Liver (tissue), 9 donors: ENCODE data around the gene POLA1. TPM values are rescaled to one million over a fixed set of nuclear protein-coding genes. Genes with fewer than 3 reads are reported as not detected.

Experiments
- DNase-seq: peaks from one replicate; pipeline ENCODE4 v3.0.0-alpha.2; 2017; ENCODE audit warnings: low spot score
- H3K27ac ChIP-seq, 2 donors: one replicate each; pipeline ENCODE4 v1.7.0; 2013; ENCODE audit warnings: inconsistent platforms in 2 of 2, low read length in 2 of 2, control low read depth in 1 of 2, low read depth in 1 of 2, mild to moderate bottlenecking in 1 of 2
- H3K27me3 ChIP-seq, 4 donors: one replicate each; pipeline versions ENCODE4 v1.6.1 to v1.7.0; 2013; ENCODE audit warnings: low read length in 3 of 4, inconsistent platforms in 1 of 4, mild to moderate bottlenecking in 1 of 4, moderate library complexity in 1 of 4; ENCODE audit not compliant: control insufficient read depth in 4 of 4, insufficient read depth in 4 of 4
- H3K36me3 ChIP-seq, 4 donors: one replicate each; pipeline versions ENCODE4 v1.6.1 to v1.7.0; 2013; ENCODE audit warnings: low read length in 3 of 4, mild to moderate bottlenecking in 3 of 4, low read depth in 1 of 4, moderate library complexity in 1 of 4; ENCODE audit not compliant: control insufficient read depth in 4 of 4, insufficient read depth in 3 of 4
- H3K4me1 ChIP-seq, 4 donors: one replicate each; pipeline versions ENCODE4 v1.6.1 to v1.7.0; 2013; ENCODE audit warnings: low read length in 3 of 4, mild to moderate bottlenecking in 3 of 4, moderate library complexity in 1 of 4; ENCODE audit not compliant: control insufficient read depth in 4 of 4, insufficient read depth in 4 of 4
- H3K4me3 ChIP-seq, 3 donors: one replicate each; pipeline versions ENCODE4 v1.6.1 to v1.7.0; 2013; ENCODE audit warnings: low read length in 3 of 3, control low read depth in 1 of 3, low read depth in 1 of 3, mild to moderate bottlenecking in 1 of 3
- H3K9ac ChIP-seq, 2 donors: one replicate each; pipeline ENCODE4 v1.7.0; 2013; ENCODE audit warnings: low read length in 2 of 2, mild to moderate bottlenecking in 2 of 2, moderate library complexity in 2 of 2, control low read depth in 1 of 2, low read depth in 1 of 2
- H3K9me3 ChIP-seq, 4 donors: one replicate each; pipeline versions ENCODE4 v1.6.1 to v1.7.0; 2013; ENCODE audit warnings: low read length in 3 of 4; ENCODE audit not compliant: control insufficient read depth in 4 of 4
- ATF3 ChIP-seq: IDR thresholded peaks from 2 replicates; pipeline ENCODE4 v1.6.1; 2016; ENCODE audit warnings: antibody characterized with exemption
- EGR1 ChIP-seq, 2 donors: IDR thresholded peaks; 2 replicates each; pipeline ENCODE4 v1.6.1; 2016 to 2018; ENCODE audit warnings: antibody characterized with exemption in 2 of 2, low read depth in 2 of 2
- FOXA1 ChIP-seq: IDR thresholded peaks from 2 replicates; pipeline ENCODE4 v1.6.1; 2016; ENCODE audit warnings: antibody characterized with exemption
- FOXA2 ChIP-seq: IDR thresholded peaks from 2 replicates; pipeline ENCODE4 v1.6.1; 2016; ENCODE audit warnings: antibody characterized with exemption
- GABPA ChIP-seq, 2 donors: IDR thresholded peaks in 1 of 2; conservative IDR thresholded peaks in 1 of 2; 2 replicates each; pipeline ENCODE4 v1.6.1; 2016; ENCODE audit warnings: antibody characterized with exemption in 2 of 2, mild to moderate bottlenecking in 1 of 2, moderate library complexity in 1 of 2
- NR2F2 ChIP-seq: IDR thresholded peaks from 2 replicates; pipeline ENCODE4 v1.6.1; 2016; ENCODE audit warnings: antibody characterized with exemption
- RAD21 ChIP-seq, 2 donors: IDR thresholded peaks; 2 replicates each; pipeline ENCODE4 v1.6.1; 2016; ENCODE audit warnings: antibody characterized with exemption in 2 of 2, mild to moderate bottlenecking in 2 of 2
- REST ChIP-seq: IDR thresholded peaks from 2 replicates; pipeline ENCODE4 v1.6.1; 2016; ENCODE audit warnings: antibody characterized with exemption, mild to moderate bottlenecking
- RXRA ChIP-seq, 2 donors: IDR thresholded peaks; 2 replicates each; pipeline ENCODE4 v1.6.1; 2017 to 2018; ENCODE audit warnings: antibody characterized with exemption in 2 of 2, mild to moderate bottlenecking in 1 of 2
- SP1 ChIP-seq: IDR thresholded peaks from 2 replicates; pipeline ENCODE4 v1.6.1; 2018; ENCODE audit warnings: antibody characterized with exemption, mild to moderate bottlenecking
- TAF1 ChIP-seq: conservative IDR thresholded peaks from 2 replicates; pipeline ENCODE4 v1.6.1; 2016; ENCODE audit warnings: antibody characterized with exemption, mild to moderate bottlenecking
- YY1 ChIP-seq: IDR thresholded peaks from 2 replicates; pipeline ENCODE4 v1.6.1; 2016; ENCODE audit warnings: antibody characterized with exemption, mild to moderate bottlenecking
- WGBS: extraction: QIAGEN DNeasy Blood & Tissue Kit; methylation state at CpG from one replicate; pipeline ENCODE4 v1.1.7; 2013; 5-methylcytosine and 5-hydroxymethylcytosine counted together
- polyA plus RNA-seq, 2 donors: library from polyadenylated mRNA; stranded (reverse) in 1 of 2; unstranded in 1 of 2; fragments of 200-250 nt in 1 of 2; fragments of >200 nt in 1 of 2; fragmentation: Nextera tagmentation in 1 of 2; extraction: Ambion mirVana in 1 of 2; gene quantifications; one replicate each; pipeline versions ENCODE4 v1.2.1 to v1.2.3, GENCODE V29; 2013 to 2015
- total RNA-seq, 2 donors: library from RNA; depleted of rRNA; stranded (reverse); fragments of >200 nt; gene quantifications; one replicate each; pipeline ENCODE4 v1.2.3, GENCODE V29; 2014
- TF ChIP-seq, protein P1 (sequence below): IDR thresholded peaks from 2 replicates; pipeline ENCODE4 v1.6.1; 2016; ENCODE audit warnings: antibody characterized with exemption
- TF ChIP-seq, protein P2 (sequence below): fragments of 150-350 bp; IDR thresholded peaks from 2 replicates; pipeline ENCODE4 v1.5.1; 2017; ENCODE audit warnings: improper control_type of control experiment, low read depth, low read length; ENCODE audit not compliant: missing input control
- TF ChIP-seq, protein P3 (sequence below): IDR thresholded peaks from 2 replicates; pipeline ENCODE4 v1.6.1; 2016; ENCODE audit warnings: antibody characterized with exemption
- donor health status: healthy.
- donor health status: healthy.
- donor health status: healthy.
- donor health status: healthy.
- donor health status: healthy.

POLA1 gene
- total and polyA plus RNA-seq, 4 donors = 0.93 to 12.7 (median 4.3) TPM

- Histone ChIP-seq H3K4me3 (no peak overlapping the region), H3K9ac (no peak overlapping the region), H3K27ac (no peak overlapping the region), H3K9me3 (no peaks in the 10 kb centered on the region), H3K4me1 (no peaks in the 10 kb centered on the region), H3K36me3 (no peaks in the 10 kb centered on the region), H3K27me3 (no peaks in the 10 kb centered on the region)
- no peak for DNase-seq
- TF ChIP-seq RAD21 (IDR thresholded peaks at IDR 0.05) = no peak
- no peak for TF ChIP-seq EGR1 (IDR thresholded peaks at IDR 0.05; ENCODE audit: low read depth in 2 of 2)
- TF ChIP-seq RXRA (IDR thresholded peaks at IDR 0.05) = no peak
- TF ChIP-seq FOXA2 = no peak
- no peak for TF ChIP-seq REST
- no peak for TF ChIP-seq FOXA1
- no peak for TF ChIP-seq GABPA (IDR thresholded peaks at IDR 0.05 in 1 of 2, conservative IDR thresholded peaks at IDR 0.05 in 1 of 2)
- no peak for TF ChIP-seq TAF1
- TF ChIP-seq, protein P1, sequence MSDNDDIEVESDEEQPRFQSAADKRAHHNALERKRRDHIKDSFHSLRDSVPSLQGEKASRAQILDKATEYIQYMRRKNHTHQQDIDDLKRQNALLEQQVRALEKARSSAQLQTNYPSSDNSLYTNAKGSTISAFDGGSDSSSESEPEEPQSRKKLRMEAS = no peak
- TF ChIP-seq, protein P2, sequence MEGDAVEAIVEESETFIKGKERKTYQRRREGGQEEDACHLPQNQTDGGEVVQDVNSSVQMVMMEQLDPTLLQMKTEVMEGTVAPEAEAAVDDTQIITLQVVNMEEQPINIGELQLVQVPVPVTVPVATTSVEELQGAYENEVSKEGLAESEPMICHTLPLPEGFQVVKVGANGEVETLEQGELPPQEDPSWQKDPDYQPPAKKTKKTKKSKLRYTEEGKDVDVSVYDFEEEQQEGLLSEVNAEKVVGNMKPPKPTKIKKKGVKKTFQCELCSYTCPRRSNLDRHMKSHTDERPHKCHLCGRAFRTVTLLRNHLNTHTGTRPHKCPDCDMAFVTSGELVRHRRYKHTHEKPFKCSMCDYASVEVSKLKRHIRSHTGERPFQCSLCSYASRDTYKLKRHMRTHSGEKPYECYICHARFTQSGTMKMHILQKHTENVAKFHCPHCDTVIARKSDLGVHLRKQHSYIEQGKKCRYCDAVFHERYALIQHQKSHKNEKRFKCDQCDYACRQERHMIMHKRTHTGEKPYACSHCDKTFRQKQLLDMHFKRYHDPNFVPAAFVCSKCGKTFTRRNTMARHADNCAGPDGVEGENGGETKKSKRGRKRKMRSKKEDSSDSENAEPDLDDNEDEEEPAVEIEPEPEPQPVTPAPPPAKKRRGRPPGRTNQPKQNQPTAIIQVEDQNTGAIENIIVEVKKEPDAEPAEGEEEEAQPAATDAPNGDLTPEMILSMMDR = no peak
- 95% methylated on average over 4 of the region's 4 CpGs for WGBS
These were observed 294.0 kb downstream of the POLA1 start for GRCh38 chrX:24987731-24988130.

DNA sequence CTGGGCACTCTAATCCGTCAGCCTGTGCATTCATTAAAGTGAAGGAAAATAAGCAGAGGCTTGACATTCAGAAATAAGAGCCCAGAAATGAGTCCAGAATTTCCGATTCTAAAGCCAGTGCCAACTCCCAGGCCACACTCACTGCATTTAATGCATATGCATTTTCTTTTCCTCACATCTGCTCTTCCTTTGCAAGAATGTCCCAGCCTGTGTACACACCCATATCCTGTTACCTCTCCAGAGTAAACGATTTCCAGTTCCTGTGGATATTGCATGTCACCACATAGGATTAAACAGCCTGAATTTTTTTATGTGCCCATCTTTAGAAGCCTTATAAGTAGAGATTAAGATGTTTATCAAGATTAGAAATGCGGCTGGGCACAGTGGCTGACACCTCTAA, 294.6 kb downstream of the POLA1 start:
- H3K4me3 ChIP-seq = no peak overlapping the region
- WGBS = 85% methylated on average over 4 of the region's 4 CpGs
- no peaks in the 10 kb centered on the region for H3K4me1 ChIP-seq

More for the DNA sequence above, 294.6 kb downstream of the POLA1 start:
- Histone ChIP-seq H3K27ac (no peak overlapping the region), H3K9me3 (no peaks in the 10 kb centered on the region), H3K27me3 (no peaks in the 10 kb centered on the region), H3K36me3 (no peaks in the 10 kb centered on the region), H3K9ac (no peak overlapping the region)
- DNase-seq = no peak
- TF ChIP-seq ATF3 (no peak), FOXA1 (no peak), RAD21 (IDR thresholded peaks at IDR 0.05) (no peak), YY1 (no peak), TAF1 (no peak), SP1 (no peak), GABPA (IDR thresholded peaks at IDR 0.05 in 1 of 2, conservative IDR thresholded peaks at IDR 0.05 in 1 of 2) (no peak), NR2F2 (no peak)
- TF ChIP-seq, protein P3, sequence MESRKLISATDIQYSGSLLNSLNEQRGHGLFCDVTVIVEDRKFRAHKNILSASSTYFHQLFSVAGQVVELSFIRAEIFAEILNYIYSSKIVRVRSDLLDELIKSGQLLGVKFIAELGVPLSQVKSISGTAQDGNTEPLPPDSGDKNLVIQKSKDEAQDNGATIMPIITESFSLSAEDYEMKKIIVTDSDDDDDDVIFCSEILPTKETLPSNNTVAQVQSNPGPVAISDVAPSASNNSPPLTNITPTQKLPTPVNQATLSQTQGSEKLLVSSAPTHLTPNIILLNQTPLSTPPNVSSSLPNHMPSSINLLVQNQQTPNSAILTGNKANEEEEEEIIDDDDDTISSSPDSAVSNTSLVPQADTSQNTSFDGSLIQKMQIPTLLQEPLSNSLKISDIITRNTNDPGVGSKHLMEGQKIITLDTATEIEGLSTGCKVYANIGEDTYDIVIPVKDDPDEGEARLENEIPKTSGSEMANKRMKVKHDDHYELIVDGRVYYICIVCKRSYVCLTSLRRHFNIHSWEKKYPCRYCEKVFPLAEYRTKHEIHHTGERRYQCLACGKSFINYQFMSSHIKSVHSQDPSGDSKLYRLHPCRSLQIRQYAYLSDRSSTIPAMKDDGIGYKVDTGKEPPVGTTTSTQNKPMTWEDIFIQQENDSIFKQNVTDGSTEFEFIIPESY = no peak
